ENCODE measurements around the gene CCDC116.

DNA sequence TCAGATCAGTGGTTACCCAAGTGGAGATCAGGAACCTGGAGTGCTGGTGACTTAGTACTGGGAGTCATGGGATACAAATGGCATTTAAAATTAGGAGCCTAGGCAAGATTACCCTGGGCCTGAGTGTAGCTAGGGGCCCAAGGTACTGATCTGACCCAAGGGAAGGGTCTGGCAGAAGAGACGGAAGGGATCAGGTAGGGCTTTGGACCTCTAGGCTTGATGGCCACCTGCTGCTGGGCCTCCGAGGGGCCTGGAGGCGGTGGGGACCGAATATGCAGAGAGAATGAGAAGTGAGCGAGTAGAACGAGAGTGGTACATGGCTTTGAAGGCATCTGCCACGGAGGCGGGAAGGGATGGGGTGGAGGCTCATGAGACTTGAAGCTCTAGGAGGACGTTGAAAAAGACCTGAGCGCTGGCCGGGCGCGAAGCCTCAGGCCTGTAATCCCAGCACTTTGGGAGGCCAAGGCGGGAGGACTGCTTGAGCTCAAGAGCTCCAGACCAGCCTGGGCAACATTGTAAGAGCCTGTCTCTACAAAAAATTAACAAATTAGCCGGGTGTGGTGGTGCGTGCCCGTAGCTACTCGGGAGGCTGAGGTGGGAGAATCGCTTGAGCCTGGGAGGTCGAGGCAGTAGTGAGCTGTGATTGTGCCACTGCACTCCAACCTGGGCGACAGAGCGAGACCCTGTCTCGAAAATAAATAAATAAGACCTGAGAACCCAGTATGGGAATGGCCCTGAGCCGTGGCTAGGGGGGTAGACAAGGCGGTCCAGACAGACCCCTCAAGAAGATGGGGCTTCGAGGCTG is 32.7 kb downstream of the CCDC116 start:
- TF ChIP-seq, protein P1, sequence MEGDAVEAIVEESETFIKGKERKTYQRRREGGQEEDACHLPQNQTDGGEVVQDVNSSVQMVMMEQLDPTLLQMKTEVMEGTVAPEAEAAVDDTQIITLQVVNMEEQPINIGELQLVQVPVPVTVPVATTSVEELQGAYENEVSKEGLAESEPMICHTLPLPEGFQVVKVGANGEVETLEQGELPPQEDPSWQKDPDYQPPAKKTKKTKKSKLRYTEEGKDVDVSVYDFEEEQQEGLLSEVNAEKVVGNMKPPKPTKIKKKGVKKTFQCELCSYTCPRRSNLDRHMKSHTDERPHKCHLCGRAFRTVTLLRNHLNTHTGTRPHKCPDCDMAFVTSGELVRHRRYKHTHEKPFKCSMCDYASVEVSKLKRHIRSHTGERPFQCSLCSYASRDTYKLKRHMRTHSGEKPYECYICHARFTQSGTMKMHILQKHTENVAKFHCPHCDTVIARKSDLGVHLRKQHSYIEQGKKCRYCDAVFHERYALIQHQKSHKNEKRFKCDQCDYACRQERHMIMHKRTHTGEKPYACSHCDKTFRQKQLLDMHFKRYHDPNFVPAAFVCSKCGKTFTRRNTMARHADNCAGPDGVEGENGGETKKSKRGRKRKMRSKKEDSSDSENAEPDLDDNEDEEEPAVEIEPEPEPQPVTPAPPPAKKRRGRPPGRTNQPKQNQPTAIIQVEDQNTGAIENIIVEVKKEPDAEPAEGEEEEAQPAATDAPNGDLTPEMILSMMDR (IDR thresholded peaks at IDR 0.05) = no peak
- no peak for TF ChIP-seq POLR2A (IDR thresholded peaks at IDR 0.05)
